HG02840 (cell line): ENCODE results near the gene SLC4A2.

Experiments used
- ATAC-seq: cut with Tn5 transposase; IDR thresholded peaks from one replicate; pipeline ENCODE4 v1.9.1; 2021; ENCODE audit warnings: mild to moderate bottlenecking, moderate library complexity, moderate number of reproducible peaks; ENCODE audit not compliant: unreplicated experiment, low FRiP score

SLC4A2 gene

GRCh38 chr7:151088856-151089699 is 29.7 kb downstream of the SLC4A2 start:
- ATAC-seq: no peak

GRCh38 chr7:151089893-151090730 is 30.7 kb downstream of the SLC4A2 start:
- ATAC-seq: no peak

GRCh38 chr7:151091003-151091402 is 31.6 kb downstream of the SLC4A2 start:
- no peak for ATAC-seq

GRCh38 chr7:151091431-151091830 is 32.0 kb downstream of the SLC4A2 start:
- ATAC-seq: no peak

- no peak for ATAC-seq
Observed at GRCh38 chr7:151091988-151092387, 32.6 kb downstream of the SLC4A2 start.

GRCh38 chr7:151093748-151094147 is 34.4 kb downstream of the SLC4A2 start:
- no peak for ATAC-seq

- no peak for ATAC-seq
Observed at GRCh38 chr7:151094675-151095074, 35.3 kb downstream of the SLC4A2 start.

GRCh38 chr7:151095123-151095797 is 35.9 kb downstream of the SLC4A2 start:
- no peak for ATAC-seq

- no peak for ATAC-seq
Observed at GRCh38 chr7:151095828-151096475, 36.6 kb downstream of the SLC4A2 start.

GRCh38 chr7:151099486-151100211 is 40.3 kb downstream of the SLC4A2 start:
- ATAC-seq: no peak

- no peak for ATAC-seq
Observed at GRCh38 chr7:151100921-151101320, 41.5 kb downstream of the SLC4A2 start.

GRCh38 chr7:151101621-151102396 is 42.4 kb downstream of the SLC4A2 start:
- no peak for ATAC-seq

GRCh38 chr7:151102991-151103390 is 43.6 kb downstream of the SLC4A2 start:
- no peak for ATAC-seq

- no peak for ATAC-seq
Observed at GRCh38 chr7:151103973-151104372, 44.6 kb downstream of the SLC4A2 start.

GRCh38 chr7:151104411-151105235 is 45.2 kb downstream of the SLC4A2 start:
- no peak for ATAC-seq

- no peak for ATAC-seq
Observed at GRCh38 chr7:151107882-151108281, 48.5 kb downstream of the SLC4A2 start.

GRCh38 chr7:151109094-151110048 is 50.0 kb downstream of the SLC4A2 start:
- ATAC-seq: no peak
